Panc1 (cell line): ENCODE data around the gene DHDH. TPM values are rescaled to one million over a fixed set of nuclear protein-coding genes. Genes with fewer than 3 reads are reported as not detected.

Source experiments
- ATAC-seq: fragments of 200-7000 bp; cut with Tn5 transposase; 2 replicates; pipeline ENCODE4 v1.9.1; 2020; ENCODE audit warnings: mild to moderate bottlenecking, moderate library complexity
- BruUV-seq: library from RNA; stranded (reverse); fragments of 400-500 nt; replicated peaks from 2 replicates; lab custom pipeline; 2021; lab: Mats Ljungman, UMichigan
- CTCF ChIA-PET: fragments of 300-600 bp; sonication (Branson Sonifier 250); formaldehyde crosslinking; loops from one replicate; lab custom pipeline; 2022; ENCODE audit warnings: antibody characterized with exemption; lab: Charles Lee
- POLR2A ChIA-PET: fragments of 300-600 bp; sonication (Branson Sonifier 250); formaldehyde crosslinking; loops from one replicate; lab custom pipeline; 2022; ENCODE audit warnings: antibody characterized with exemption; lab: Charles Lee
- DNase-seq: peaks from one replicate; pipeline ENCODE4 v3.0.0-alpha.2; 2010; ENCODE audit warnings: low read depth, low spot score
- H3K27ac ChIP-seq: 2 replicates; pipeline ENCODE4 v1.5.1; 2011; ENCODE audit warnings: mild to moderate bottlenecking, low read length, inconsistent platforms
- H3K27me3 ChIP-seq: fragments of 200-500 bp; sonication (Bioruptor generic); 2 replicates; pipeline ENCODE4 v1.6.0; 2014; ENCODE audit warnings: low read length, inconsistent platforms; ENCODE audit not compliant: control insufficient read depth, insufficient read depth
- H3K36me3 ChIP-seq: fragments of 200-500 bp; sonication (Bioruptor generic); 2 replicates; pipeline ENCODE4 v1.5.1; 2014; ENCODE audit warnings: inconsistent platforms, mild to moderate bottlenecking, low read length, moderate library complexity; ENCODE audit not compliant: control insufficient read depth, insufficient read depth
- H3K4me1 ChIP-seq: 2 replicates; pipeline ENCODE4 v1.5.1; 2011; ENCODE audit warnings: inconsistent platforms, mild to moderate bottlenecking, low read length, moderate library complexity; ENCODE audit not compliant: control insufficient read depth, insufficient read depth
- H3K4me3 ChIP-seq, 2 experiments: 2 replicates each; pipeline ENCODE4 v1.5.1; 2011 to 2012; ENCODE audit warnings: low read depth in 2 of 2, low read length in 2 of 2, mild to moderate bottlenecking in 2 of 2, inconsistent platforms in 1 of 2, moderate library complexity in 1 of 2
- H3K9me3 ChIP-seq: fragments of 200-500 bp; sonication (Bioruptor generic); 2 replicates; pipeline ENCODE4 v1.5.1; 2014; ENCODE audit warnings: low read depth, mild to moderate bottlenecking, inconsistent platforms, low read length, moderate library complexity; ENCODE audit not compliant: control insufficient read depth, insufficient read depth
- POLR2AphosphoS5 ChIP-seq: IDR thresholded peaks from 2 replicates; pipeline ENCODE4 v1.6.1; 2012; ENCODE audit warnings: mild to moderate bottlenecking, low read depth, low read length, moderate library complexity
- SIN3A ChIP-seq: IDR thresholded peaks from 2 replicates; pipeline ENCODE4 v1.6.1; 2012; ENCODE audit warnings: low read depth, mild to moderate bottlenecking, low read length, moderate library complexity, borderline replicate concordance; ENCODE audit not compliant: insufficient read depth
- TCF7L2 ChIP-seq: IDR thresholded peaks from 2 replicates; pipeline ENCODE4 v1.6.1; 2011; ENCODE audit warnings: mild to moderate bottlenecking, low read depth, low read length, inconsistent platforms
- in situ Hi-C: cut with HindIII; loops from 2 replicates; pipeline ENCODE4 v1.10.0; 2016; ENCODE audit warnings: low sequenced_read_pairs, low pct_unique_long_range_greater_than_20kb
- intact Hi-C: fragments of 100-400 bp; cut with micrococcal nuclease; formaldehyde crosslinking; loops from one replicate; pipeline ENCODE4 v1.10.0; 2022; ENCODE audit not compliant: unreplicated experiment
- total RNA-seq: library from RNA; stranded (reverse); gene quantifications from one replicate; pipeline ENCODE4 v1.2.1, GENCODE V29; 2021; ENCODE audit not compliant: unreplicated experiment
- TF ChIP-seq, protein P1 (sequence below): fragments of 450-650 bp; IDR thresholded peaks from 2 replicates; pipeline ENCODE4 v1.5.1; 2017; ENCODE audit warnings: mild to moderate bottlenecking
- TF ChIP-seq, protein P2 (sequence below), 2 experiments: IDR thresholded peaks; 2 replicates each; pipeline ENCODE4 v1.6.1; 2011 to 2012; ENCODE audit warnings: low read depth in 2 of 2, control low read depth in 1 of 2, low read length in 1 of 2, mild to moderate bottlenecking in 1 of 2, moderate library complexity in 1 of 2; ENCODE audit not compliant: insufficient read depth in 1 of 2

The DHDH gene
- total RNA-seq, 1 experiment from 2014 or later, result 0.85 TPM

DNA sequence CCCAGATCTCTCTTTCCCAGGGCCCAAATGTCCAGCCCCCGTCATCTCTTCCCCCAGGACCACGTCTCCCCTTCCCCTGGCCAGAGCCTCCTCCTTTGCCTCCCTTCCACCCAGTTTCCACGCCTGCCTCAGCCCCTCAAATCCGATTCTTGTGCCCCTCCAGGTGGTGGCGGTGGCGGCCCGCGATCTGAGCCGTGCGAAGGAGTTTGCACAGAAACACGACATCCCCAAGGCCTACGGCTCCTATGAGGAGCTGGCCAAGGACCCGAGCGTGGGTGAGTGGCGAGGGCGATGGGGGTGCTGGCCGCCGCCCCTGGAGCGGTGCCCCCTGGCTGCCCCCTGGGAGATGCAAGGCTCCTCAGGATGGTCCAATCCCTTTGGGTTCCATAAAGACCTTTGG lies 1.3 kb downstream of the DHDH start:
- H3K9me3 ChIP-seq, result no peaks in the 10 kb centered on the region
- no peak overlapping the region for H3K4me3 ChIP-seq
- CTCF ChIA-PET, result interaction anchor here (0.6 to 1.3 kb wide), 2 partner anchors 9 to 35 kb away, joined by 7 to 10 read pairs; no protein-coding TSS in a partner anchor
- ATAC-seq, result peak; percentile 87
- H3K27ac ChIP-seq, result no peak overlapping the region
- DNase-seq, result no peak
- no peaks in the 10 kb centered on the region for H3K36me3 ChIP-seq
- BruUV-seq, result no TSS peak
- POLR2A ChIA-PET, result no interaction called here
- in situ Hi-C loops (no loop called here), intact Hi-C loops (no loop called here)
- TF ChIP-seq TCF7L2 (no peak), POLR2AphosphoS5 (no peak), SIN3A (no peak)
- TF ChIP-seq, protein P1, sequence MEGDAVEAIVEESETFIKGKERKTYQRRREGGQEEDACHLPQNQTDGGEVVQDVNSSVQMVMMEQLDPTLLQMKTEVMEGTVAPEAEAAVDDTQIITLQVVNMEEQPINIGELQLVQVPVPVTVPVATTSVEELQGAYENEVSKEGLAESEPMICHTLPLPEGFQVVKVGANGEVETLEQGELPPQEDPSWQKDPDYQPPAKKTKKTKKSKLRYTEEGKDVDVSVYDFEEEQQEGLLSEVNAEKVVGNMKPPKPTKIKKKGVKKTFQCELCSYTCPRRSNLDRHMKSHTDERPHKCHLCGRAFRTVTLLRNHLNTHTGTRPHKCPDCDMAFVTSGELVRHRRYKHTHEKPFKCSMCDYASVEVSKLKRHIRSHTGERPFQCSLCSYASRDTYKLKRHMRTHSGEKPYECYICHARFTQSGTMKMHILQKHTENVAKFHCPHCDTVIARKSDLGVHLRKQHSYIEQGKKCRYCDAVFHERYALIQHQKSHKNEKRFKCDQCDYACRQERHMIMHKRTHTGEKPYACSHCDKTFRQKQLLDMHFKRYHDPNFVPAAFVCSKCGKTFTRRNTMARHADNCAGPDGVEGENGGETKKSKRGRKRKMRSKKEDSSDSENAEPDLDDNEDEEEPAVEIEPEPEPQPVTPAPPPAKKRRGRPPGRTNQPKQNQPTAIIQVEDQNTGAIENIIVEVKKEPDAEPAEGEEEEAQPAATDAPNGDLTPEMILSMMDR, result no peak; the same call in 1 of the 2 replicates
- TF ChIP-seq, protein P2, sequence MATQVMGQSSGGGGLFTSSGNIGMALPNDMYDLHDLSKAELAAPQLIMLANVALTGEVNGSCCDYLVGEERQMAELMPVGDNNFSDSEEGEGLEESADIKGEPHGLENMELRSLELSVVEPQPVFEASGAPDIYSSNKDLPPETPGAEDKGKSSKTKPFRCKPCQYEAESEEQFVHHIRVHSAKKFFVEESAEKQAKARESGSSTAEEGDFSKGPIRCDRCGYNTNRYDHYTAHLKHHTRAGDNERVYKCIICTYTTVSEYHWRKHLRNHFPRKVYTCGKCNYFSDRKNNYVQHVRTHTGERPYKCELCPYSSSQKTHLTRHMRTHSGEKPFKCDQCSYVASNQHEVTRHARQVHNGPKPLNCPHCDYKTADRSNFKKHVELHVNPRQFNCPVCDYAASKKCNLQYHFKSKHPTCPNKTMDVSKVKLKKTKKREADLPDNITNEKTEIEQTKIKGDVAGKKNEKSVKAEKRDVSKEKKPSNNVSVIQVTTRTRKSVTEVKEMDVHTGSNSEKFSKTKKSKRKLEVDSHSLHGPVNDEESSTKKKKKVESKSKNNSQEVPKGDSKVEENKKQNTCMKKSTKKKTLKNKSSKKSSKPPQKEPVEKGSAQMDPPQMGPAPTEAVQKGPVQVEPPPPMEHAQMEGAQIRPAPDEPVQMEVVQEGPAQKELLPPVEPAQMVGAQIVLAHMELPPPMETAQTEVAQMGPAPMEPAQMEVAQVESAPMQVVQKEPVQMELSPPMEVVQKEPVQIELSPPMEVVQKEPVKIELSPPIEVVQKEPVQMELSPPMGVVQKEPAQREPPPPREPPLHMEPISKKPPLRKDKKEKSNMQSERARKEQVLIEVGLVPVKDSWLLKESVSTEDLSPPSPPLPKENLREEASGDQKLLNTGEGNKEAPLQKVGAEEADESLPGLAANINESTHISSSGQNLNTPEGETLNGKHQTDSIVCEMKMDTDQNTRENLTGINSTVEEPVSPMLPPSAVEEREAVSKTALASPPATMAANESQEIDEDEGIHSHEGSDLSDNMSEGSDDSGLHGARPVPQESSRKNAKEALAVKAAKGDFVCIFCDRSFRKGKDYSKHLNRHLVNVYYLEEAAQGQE (IDR thresholded peaks at IDR 0.05; ENCODE audit: insufficient read depth in 1 of 2, low read depth in 2 of 2, low read length in 1 of 2), result no peak
- H3K27me3 ChIP-seq, result no peaks in the 10 kb centered on the region
- H3K4me1 ChIP-seq, result no peaks in the 10 kb centered on the region

DNA sequence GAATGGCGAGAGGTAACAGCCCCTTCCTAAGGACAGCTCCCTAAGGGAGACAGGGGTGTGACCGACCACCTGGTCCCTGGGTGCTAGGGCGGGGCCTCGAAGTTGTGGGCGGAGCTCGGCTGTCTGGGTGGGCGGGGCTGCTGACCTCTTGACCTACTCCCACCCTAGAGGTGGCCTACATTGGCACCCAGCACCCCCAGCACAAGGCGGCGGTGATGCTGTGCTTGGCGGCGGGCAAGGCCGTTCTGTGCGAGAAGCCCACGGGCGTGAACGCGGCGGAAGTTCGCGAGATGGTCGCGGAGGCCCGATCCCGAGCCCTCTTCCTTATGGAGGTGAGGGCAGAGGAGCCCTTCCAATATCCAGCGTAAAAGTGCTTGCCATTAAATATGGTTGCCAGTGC lies 2.4 kb downstream of the DHDH start:
- no TSS peak for BruUV-seq
- intact Hi-C loops, result no loop called here
- no peak for ATAC-seq
- in situ Hi-C loops, result no loop called here
- Histone ChIP-seq H3K9me3 (no peaks in the 10 kb centered on the region; the same call in 1 of the 2 replicates), H3K27ac (no peak overlapping the region), H3K4me3 (no peak overlapping the region), H3K27me3 (no peaks in the 10 kb centered on the region), H3K36me3 (no peaks in the 10 kb centered on the region), H3K4me1 (no peaks in the 10 kb centered on the region)
- CTCF ChIA-PET, result no interaction called here
- no peak for DNase-seq
- TF ChIP-seq POLR2AphosphoS5, result no peak
- TF ChIP-seq, protein P2 (IDR thresholded peaks at IDR 0.05; ENCODE audit: insufficient read depth in 1 of 2, low read depth in 2 of 2, low read length in 1 of 2), result no peak
- TF ChIP-seq TCF7L2, result no peak
- no peak for TF ChIP-seq SIN3A
- POLR2A ChIA-PET, result no interaction called here
